Spleen (tissue), 11 donors: ENCODE results near the gene NKIRAS1. TPM values are rescaled to one million over a fixed set of nuclear protein-coding genes. Genes with fewer than 3 reads are reported as not detected.

Experiments
- DNase-seq: peaks from one replicate; pipeline ENCODE4 v3.0.0-alpha.2; 2020
- H3K27ac ChIP-seq, 8 donors: fragments of 200-600 bp; sonication (generic) in 7 of 8; 1 replicate in 4 of 8; 2 replicates in 4 of 8; pipeline versions ENCODE4 v1.5.0 to v1.8.0; 2016 to 2021; ENCODE audit warnings: inconsistent platforms in 4 of 8, mild to moderate bottlenecking in 4 of 8, moderate library complexity in 1 of 8
- H3K27me3 ChIP-seq, 7 donors: fragments of 200-600 bp; sonication (generic) in 6 of 7; replicated peaks in 1 of 7; 1 replicate in 4 of 7; 2 replicates in 3 of 7; pipeline versions ENCODE4 v1.5.0 to v1.8.0; 2016 to 2021; ENCODE audit warnings: inconsistent platforms in 3 of 7, mild to moderate bottlenecking in 1 of 7
- H3K36me3 ChIP-seq, 6 donors: fragments of 200-600 bp; sonication (generic) in 5 of 6; 1 replicate in 4 of 6; 2 replicates in 2 of 6; pipeline versions ENCODE4 v1.5.0 to v1.8.0; 2016 to 2021; ENCODE audit warnings: inconsistent platforms in 2 of 6
- H3K4me1 ChIP-seq, 6 donors: fragments of 200-600 bp; sonication (generic) in 5 of 6; 1 replicate in 3 of 6; 2 replicates in 3 of 6; pipeline versions ENCODE4 v1.5.0 to v1.8.0; 2016 to 2021; ENCODE audit warnings: inconsistent platforms in 3 of 6
- H3K4me3 ChIP-seq, 8 donors: fragments of 200-600 bp; sonication (generic) in 7 of 8; 1 replicate in 4 of 8; 2 replicates in 4 of 8; pipeline versions ENCODE4 v1.5.0 to v1.8.0; 2016 to 2021; ENCODE audit warnings: inconsistent platforms in 4 of 8, mild to moderate bottlenecking in 4 of 8, moderate library complexity in 2 of 8
- H3K9me3 ChIP-seq, 8 donors: fragments of 200-600 bp; sonication (generic) in 7 of 8; 1 replicate in 4 of 8; 2 replicates in 4 of 8; pipeline versions ENCODE4 v1.5.0 to v1.8.0; 2016 to 2021; ENCODE audit warnings: inconsistent platforms in 4 of 8
- POLR2A ChIP-seq, 3 donors: fragments of 450-650 bp; IDR thresholded peaks; one replicate each; pipeline ENCODE4 v1.5.1; 2017; ENCODE audit warnings: antibody characterized with exemption in 3 of 3, mild to moderate bottlenecking in 1 of 3
- POLR2AphosphoS5 ChIP-seq, 3 donors: sonication (generic); formaldehyde crosslinking; IDR thresholded peaks; one replicate each; pipeline ENCODE4 v1.5.1; 2017; ENCODE audit warnings: antibody characterized with exemption in 3 of 3
- WGBS, 5 donors: extraction: QIAGEN DNeasy Blood & Tissue Kit in 3 of 5; methylation state at CpG; one replicate each; pipeline versions ENCODE4 v1.1.5 to v1.1.7; 2013 to 2018; 5-methylcytosine and 5-hydroxymethylcytosine counted together
- intact Hi-C: fragments of 100-400 bp; cut with DNase I; formaldehyde crosslinking; loops from one replicate; pipeline ENCODE4 v1.15.0; 2023; ENCODE audit warnings: low total_unique reads
- polyA plus RNA-seq, 3 donors: library from polyadenylated mRNA; stranded (reverse); fragments of 200-250 nt; gene quantifications; one replicate each; pipeline ENCODE4 v1.2.1, GENCODE V29; 2013
- total RNA-seq, 7 donors: library from RNA; depleted of rRNA in 3 of 7; stranded (reverse); fragments of >200 nt in 3 of 7; fragmentation: NEBNext Ultra II Directional in 4 of 7; extraction: Animal tissue kit (Norgen Biotek cat#: 25700) in 4 of 7; gene quantifications; one replicate each; pipeline versions ENCODE4 v1.1.0 to v1.2.1, GENCODE V29; 2016 to 2021
- TF ChIP-seq, protein P1 (sequence below), 11 experiments: fragments of 200-600 bp in 7 of 11; fragments of 450-650 bp in 4 of 11; sonication (generic) in 4 of 11; IDR thresholded peaks in 8 of 11; conservative IDR thresholded peaks in 3 of 11; 1 replicate in 7 of 11; 2 replicates in 4 of 11; pipeline versions ENCODE4 v1.4.0 to v1.8.0; 2016 to 2021; ENCODE audit warnings: antibody characterized with exemption in 11 of 11, inconsistent platforms in 4 of 11, mild to moderate bottlenecking in 1 of 11
- donor health status: healthy with polysubstance abuse.
- donor health status: DM: no; HTN: no; CAD: no; lungs with moderate emphysema.
- donor health status: DM: no; HTN: no; CAD: no.
- donor health status: Bipolar disorder and iron deficiency.
- donor health status: healthy.
- donor health status: DM: no; HTN: no; CAD: no.
- donor health status: DM: yes; HTN: yes; CAD: no.

The NKIRAS1 gene
- total and polyA plus RNA-seq, 10 donors: 3.5 to 14.2 (median 8.9) TPM

DNA sequence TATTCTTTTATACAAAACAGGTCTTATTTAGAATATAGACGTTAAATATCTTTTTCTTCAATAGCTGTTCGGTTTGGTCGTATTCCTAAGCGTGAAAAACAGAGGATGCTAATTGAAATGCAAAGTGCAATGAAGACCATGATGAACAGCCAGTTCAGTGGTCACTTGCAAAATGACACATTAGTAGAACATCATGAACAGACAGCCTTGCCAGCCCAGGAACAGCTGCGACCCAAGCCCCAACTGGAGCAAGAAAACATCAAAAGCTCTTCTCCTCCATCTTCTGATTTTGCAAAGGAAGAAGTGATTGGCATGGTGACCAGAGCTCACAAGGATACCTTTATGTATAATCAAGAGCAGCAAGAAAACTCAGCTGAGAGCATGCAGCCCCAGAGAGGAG lies 45.1 kb upstream of the NKIRAS1 start:
- Histone ChIP-seq H3K9me3 (no peaks in the 10 kb centered on the region), H3K27ac (no peak overlapping the region), H3K4me1 (peaks cover 0 to 12% (median 0%) of the 10 kb centered on the region in 6 donors), H3K27me3 (no peaks in the 10 kb centered on the region), H3K36me3 (peaks cover 0 to 88% (median 63%) of the 10 kb centered on the region in 6 donors), H3K4me3 (no peak overlapping the region)
- no peak for DNase-seq
- intact Hi-C loops: no loop called here
- TF ChIP-seq POLR2A (IDR thresholded peaks at IDR 0.05): no peak
- TF ChIP-seq POLR2AphosphoS5 (IDR thresholded peaks at IDR 0.05): no peak
- TF ChIP-seq, protein P1, sequence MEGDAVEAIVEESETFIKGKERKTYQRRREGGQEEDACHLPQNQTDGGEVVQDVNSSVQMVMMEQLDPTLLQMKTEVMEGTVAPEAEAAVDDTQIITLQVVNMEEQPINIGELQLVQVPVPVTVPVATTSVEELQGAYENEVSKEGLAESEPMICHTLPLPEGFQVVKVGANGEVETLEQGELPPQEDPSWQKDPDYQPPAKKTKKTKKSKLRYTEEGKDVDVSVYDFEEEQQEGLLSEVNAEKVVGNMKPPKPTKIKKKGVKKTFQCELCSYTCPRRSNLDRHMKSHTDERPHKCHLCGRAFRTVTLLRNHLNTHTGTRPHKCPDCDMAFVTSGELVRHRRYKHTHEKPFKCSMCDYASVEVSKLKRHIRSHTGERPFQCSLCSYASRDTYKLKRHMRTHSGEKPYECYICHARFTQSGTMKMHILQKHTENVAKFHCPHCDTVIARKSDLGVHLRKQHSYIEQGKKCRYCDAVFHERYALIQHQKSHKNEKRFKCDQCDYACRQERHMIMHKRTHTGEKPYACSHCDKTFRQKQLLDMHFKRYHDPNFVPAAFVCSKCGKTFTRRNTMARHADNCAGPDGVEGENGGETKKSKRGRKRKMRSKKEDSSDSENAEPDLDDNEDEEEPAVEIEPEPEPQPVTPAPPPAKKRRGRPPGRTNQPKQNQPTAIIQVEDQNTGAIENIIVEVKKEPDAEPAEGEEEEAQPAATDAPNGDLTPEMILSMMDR (IDR thresholded peaks at IDR 0.05 in 8 of 11, conservative IDR thresholded peaks at IDR 0.05 in 3 of 11): no peak
- 93 to 98% (median 97%) methylated on average over 5 of the region's 5 CpGs for WGBS, 5 donors

GRCh38 chr3:23961066-23961465 lies 44.3 kb upstream of the NKIRAS1 start:
- 94 to 100% (median 96%) methylated on average over 1 of the region's 1 CpG for WGBS, 5 donors
- Histone ChIP-seq H3K27ac (no peak overlapping the region), H3K4me1 (peaks cover 0 to 12% (median 0%) of the 10 kb centered on the region in 6 donors), H3K36me3 (peaks cover 0 to 88% (median 55%) of the 10 kb centered on the region in 6 donors), H3K27me3 (no peaks in the 10 kb centered on the region), H3K4me3 (no peak overlapping the region), H3K9me3 (no peaks in the 10 kb centered on the region)
- intact Hi-C loops: no loop called here
- no peak for DNase-seq
- TF ChIP-seq POLR2A (IDR thresholded peaks at IDR 0.05): no peak
- TF ChIP-seq POLR2AphosphoS5 (IDR thresholded peaks at IDR 0.05): no peak
- TF ChIP-seq, protein P1 (IDR thresholded peaks at IDR 0.05 in 8 of 11, conservative IDR thresholded peaks at IDR 0.05 in 3 of 11): no peak

- Histone ChIP-seq H3K36me3 (peaks cover 0 to 88% (median 52%) of the 10 kb centered on the region in 6 donors), H3K27ac (no peak overlapping the region), H3K27me3 (no peaks in the 10 kb centered on the region), H3K4me1 (peaks cover 0 to 15% (median 0%) of the 10 kb centered on the region in 6 donors), H3K4me3 (no peak overlapping the region), H3K9me3 (no peaks in the 10 kb centered on the region)
- 81 to 95% (median 91%) methylated on average over 1 of the region's 1 CpG for WGBS, 5 donors
- TF ChIP-seq POLR2AphosphoS5 (IDR thresholded peaks at IDR 0.05) (no peak), POLR2A (IDR thresholded peaks at IDR 0.05) (no peak)
- TF ChIP-seq, protein P1 (IDR thresholded peaks at IDR 0.05 in 8 of 11, conservative IDR thresholded peaks at IDR 0.05 in 3 of 11): no peak
- intact Hi-C loops: no loop called here
- DNase-seq: no peak
These were observed 43.9 kb upstream of the NKIRAS1 start for GRCh38 chr3:23960649-23961048.

GRCh38 chr3:23959135-23959900 lies 42.5 kb upstream of the NKIRAS1 start:
- Histone ChIP-seq H3K36me3 (peaks cover 0 to 88% (median 42%) of the 10 kb centered on the region in 6 donors), H3K27ac (no peak overlapping the region), H3K4me3 (no peak overlapping the region), H3K4me1 (peaks cover 0 to 26% (median 1%) of the 10 kb centered on the region in 6 donors), H3K9me3 (no peaks in the 10 kb centered on the region), H3K27me3 (no peaks in the 10 kb centered on the region)
- 76 to 88% (median 84%) methylated on average over 7 of the region's 7 CpGs for WGBS, 5 donors
- DNase-seq: no peak
- intact Hi-C loops: no loop called here
- no peak for TF ChIP-seq POLR2A (IDR thresholded peaks at IDR 0.05)
- no peak for TF ChIP-seq POLR2AphosphoS5 (IDR thresholded peaks at IDR 0.05)
- TF ChIP-seq, protein P1 (IDR thresholded peaks at IDR 0.05 in 8 of 11, conservative IDR thresholded peaks at IDR 0.05 in 3 of 11): no peak
